ENCODE data around the gene STIMATE. TPM values are rescaled to one million over a fixed set of nuclear protein-coding genes. Genes with fewer than 3 reads are reported as not detected.

STIMATE gene
- total and polyA plus RNA-seq, 10 donors: 4.0 to 65.6 (median 34.0) TPM

DNA sequence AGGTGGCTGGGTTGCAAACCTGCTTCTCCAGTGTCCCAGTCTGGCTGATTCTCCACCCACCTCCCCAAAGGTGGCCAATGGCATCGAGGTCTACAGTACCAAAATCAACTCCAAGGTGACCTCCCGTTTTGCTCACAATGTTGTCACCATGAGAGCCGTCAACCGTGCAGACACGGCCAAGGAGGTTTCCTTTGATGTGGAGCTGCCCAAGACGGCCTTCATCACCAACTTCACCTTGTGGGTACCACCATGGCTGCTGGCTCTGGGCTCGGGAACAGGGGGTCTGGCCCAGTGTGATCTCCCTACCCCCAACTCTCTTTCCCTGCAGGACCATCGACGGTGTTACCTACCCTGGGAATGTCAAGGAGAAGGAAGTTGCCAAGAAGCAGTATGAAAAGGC lies 100.9 kb downstream of the STIMATE start:
- Histone ChIP-seq H3K27me3 (replicated peaks in 1 of 7) (no peaks in the 10 kb centered on the region), H3K36me3 (no peaks in the 10 kb centered on the region), H3K4me1 (peaks cover 0 to 20% (median 0%) of the 10 kb centered on the region in 6 donors), H3K27ac (no peak overlapping the region), H3K9me3 (no peaks in the 10 kb centered on the region), H3K4me3 (no peak overlapping the region)
- 78 to 97% (median 93%) methylated on average over 9 of the region's 9 CpGs for WGBS, 5 donors
- no peak for DNase-seq
- intact Hi-C loops (cut with DNase I; ENCODE audit: low total_unique reads): no loop called here
- TF ChIP-seq POLR2AphosphoS5 (IDR thresholded peaks at IDR 0.05) (no peak), POLR2A (IDR thresholded peaks at IDR 0.05) (no peak)
- TF ChIP-seq, protein P1, sequence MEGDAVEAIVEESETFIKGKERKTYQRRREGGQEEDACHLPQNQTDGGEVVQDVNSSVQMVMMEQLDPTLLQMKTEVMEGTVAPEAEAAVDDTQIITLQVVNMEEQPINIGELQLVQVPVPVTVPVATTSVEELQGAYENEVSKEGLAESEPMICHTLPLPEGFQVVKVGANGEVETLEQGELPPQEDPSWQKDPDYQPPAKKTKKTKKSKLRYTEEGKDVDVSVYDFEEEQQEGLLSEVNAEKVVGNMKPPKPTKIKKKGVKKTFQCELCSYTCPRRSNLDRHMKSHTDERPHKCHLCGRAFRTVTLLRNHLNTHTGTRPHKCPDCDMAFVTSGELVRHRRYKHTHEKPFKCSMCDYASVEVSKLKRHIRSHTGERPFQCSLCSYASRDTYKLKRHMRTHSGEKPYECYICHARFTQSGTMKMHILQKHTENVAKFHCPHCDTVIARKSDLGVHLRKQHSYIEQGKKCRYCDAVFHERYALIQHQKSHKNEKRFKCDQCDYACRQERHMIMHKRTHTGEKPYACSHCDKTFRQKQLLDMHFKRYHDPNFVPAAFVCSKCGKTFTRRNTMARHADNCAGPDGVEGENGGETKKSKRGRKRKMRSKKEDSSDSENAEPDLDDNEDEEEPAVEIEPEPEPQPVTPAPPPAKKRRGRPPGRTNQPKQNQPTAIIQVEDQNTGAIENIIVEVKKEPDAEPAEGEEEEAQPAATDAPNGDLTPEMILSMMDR (IDR thresholded peaks at IDR 0.05 in 8 of 11, conservative IDR thresholded peaks at IDR 0.05 in 3 of 11): no peak

DNA sequence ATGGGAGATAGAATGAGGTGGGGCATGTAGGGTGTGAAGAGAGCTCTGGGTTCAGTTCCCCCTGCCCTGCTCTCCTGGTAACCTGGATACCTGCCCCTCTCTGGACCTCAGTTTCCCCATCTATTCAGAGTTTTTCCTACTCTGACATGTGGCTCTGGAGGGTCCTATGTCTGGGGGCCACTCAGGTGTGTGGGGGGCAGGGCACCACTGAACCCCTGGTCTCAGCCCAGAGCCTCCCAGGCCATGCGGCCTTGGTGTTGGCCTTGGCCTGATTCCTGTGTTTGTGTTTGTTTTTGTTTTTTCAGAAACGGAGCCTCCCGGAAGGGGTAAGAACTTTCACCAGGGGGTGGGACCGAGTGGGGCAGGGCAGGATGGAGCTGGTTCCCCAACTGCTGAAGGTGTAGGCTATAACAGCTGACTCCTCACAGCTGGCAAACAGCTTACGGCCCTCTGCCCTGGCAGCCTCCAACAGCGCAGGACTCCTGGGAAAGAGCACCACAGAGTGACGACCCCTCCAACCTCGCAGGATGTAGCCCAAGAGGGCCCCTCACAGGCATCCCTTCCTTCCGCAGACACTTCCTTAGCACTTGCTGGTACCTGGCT lies 101.9 kb downstream of the STIMATE start:
- peak overlapping the region in 3 of 8 donors; percentile 47 to 72 (median 52) for H3K27ac ChIP-seq
- H3K9me3 ChIP-seq: no peaks in the 10 kb centered on the region
- peaks cover 0 to 20% (median 0%) of the 10 kb centered on the region in 6 donors for H3K4me1 ChIP-seq
- TF ChIP-seq POLR2A (IDR thresholded peaks at IDR 0.05) (no peak), POLR2AphosphoS5 (IDR thresholded peaks at IDR 0.05) (no peak)
- TF ChIP-seq, protein P1 (IDR thresholded peaks at IDR 0.05 in 8 of 11, conservative IDR thresholded peaks at IDR 0.05 in 3 of 11): no peak
- intact Hi-C loops (cut with DNase I; ENCODE audit: low total_unique reads): no loop called here
- 51 to 70% (median 60%) methylated on average over 9 of the region's 9 CpGs for WGBS, 5 donors
- DNase-seq: no peak
- no peak overlapping the region for H3K4me3 ChIP-seq
- no peaks in the 10 kb centered on the region for H3K36me3 ChIP-seq
- no peaks in the 10 kb centered on the region for H3K27me3 ChIP-seq (replicated peaks in 1 of 7)

- no peaks in the 10 kb centered on the region for H3K9me3 ChIP-seq
- WGBS, 5 donors: 45 to 83% (median 72%) methylated on average over 9 to 10 of the region's 10 CpGs
- DNase-seq: no peak
- peak in 2 of 3 donors; percentile 15 to 72 for TF ChIP-seq POLR2AphosphoS5 (IDR thresholded peaks at IDR 0.05)
- no peak for TF ChIP-seq POLR2A (IDR thresholded peaks at IDR 0.05)
- peaks cover 0 to 20% (median 0%) of the 10 kb centered on the region in 6 donors for H3K4me1 ChIP-seq
- H3K4me3 ChIP-seq: no peak within 1 kb of the TSS
- intact Hi-C loops (cut with DNase I; ENCODE audit: low total_unique reads): no loop called here
- H3K36me3 ChIP-seq: no peaks in the 10 kb centered on the region
- no peaks in the 10 kb centered on the region for H3K27me3 ChIP-seq (replicated peaks in 1 of 7)
- peak within 1 kb of the TSS in 6 of 8 donors; percentile 20 to 72 (median 46) for H3K27ac ChIP-seq
These were observed 102.7 kb downstream of the STIMATE start, which contains the start of gene ITIH3 for GRCh38 chr3:52794612-52795099. TSS of gene ITIH3 (plus strand) at chr3:52794796. CDS start at chr3:52794804, 8 bp downstream.

DNA sequence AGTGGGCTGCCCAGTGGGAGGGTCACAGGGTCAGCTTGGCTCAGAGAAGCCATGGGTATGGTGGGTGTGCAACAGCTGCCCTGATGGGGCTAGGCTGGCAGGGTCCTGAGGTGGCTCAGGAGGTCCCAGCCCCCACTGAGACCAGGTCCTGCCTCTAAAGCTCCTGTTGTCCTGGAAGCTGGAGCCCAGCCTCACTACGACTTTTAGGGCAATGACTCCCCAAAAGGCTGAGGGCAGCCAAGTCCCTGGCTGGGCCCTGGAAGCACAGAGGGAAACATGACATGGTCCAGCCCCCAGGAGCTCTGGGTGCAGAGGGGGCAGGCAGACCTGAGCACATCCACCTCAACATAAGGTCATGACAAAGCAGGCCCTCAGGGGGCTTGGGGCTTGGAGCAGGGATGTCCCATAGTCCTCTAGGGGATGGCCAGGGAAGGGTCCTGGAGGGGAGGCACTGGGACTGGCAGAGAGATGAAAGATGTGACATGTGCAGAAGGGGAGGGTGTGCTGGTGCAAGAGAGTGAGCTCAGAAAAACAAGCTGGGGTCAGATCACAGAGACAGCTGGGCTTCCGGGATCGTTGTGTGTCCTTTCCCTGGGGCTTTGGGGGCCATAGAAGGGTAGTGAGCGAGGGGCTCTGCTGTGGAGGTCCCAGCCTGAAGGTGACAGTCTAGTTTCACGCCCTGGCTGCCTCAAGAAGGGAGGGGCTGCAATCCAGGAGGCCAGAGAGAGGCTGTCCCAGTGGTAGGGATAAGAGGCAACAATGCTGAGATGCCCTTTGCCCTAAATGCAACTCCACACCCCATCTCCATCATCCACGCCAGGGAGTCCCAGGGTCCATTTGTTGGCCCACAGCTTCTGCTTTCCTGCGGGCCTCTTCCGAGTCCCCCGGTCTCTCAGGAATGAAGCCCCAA lies 103.4 kb downstream of the STIMATE start:
- WGBS, 5 donors: 69 to 79% (median 77%) methylated on average over 8 to 9 of the region's 9 CpGs
- DNase-seq: no peak
- TF ChIP-seq POLR2AphosphoS5 (IDR thresholded peaks at IDR 0.05): no peak
- TF ChIP-seq, protein P1 (IDR thresholded peaks at IDR 0.05 in 8 of 11, conservative IDR thresholded peaks at IDR 0.05 in 3 of 11): no peak
- TF ChIP-seq POLR2A (IDR thresholded peaks at IDR 0.05): no peak
- intact Hi-C loops (cut with DNase I; ENCODE audit: low total_unique reads): no loop called here
- Histone ChIP-seq H3K4me1 (peaks cover 0 to 20% (median 0%) of the 10 kb centered on the region in 6 donors), H3K4me3 (no peak overlapping the region), H3K27me3 (replicated peaks in 1 of 7) (no peaks in the 10 kb centered on the region), H3K27ac (peak overlapping the region in 6 of 8 donors; percentile 20 to 72 (median 46)), H3K36me3 (no peaks in the 10 kb centered on the region), H3K9me3 (no peaks in the 10 kb centered on the region)

Measured in spleen (tissue), 11 donors.